H9 (cell line): ENCODE data around the gene KHSRP. TPM values are rescaled to one million over a fixed set of nuclear protein-coding genes. Genes with fewer than 3 reads are reported as not detected.

Experiments used
- DNase-seq: peaks from one replicate; pipeline ENCODE4 v3.0.0-alpha.2; 2017
- H2AFZ ChIP-seq: one replicate; pipeline ENCODE4 v1.6.1; 2013; ENCODE audit warnings: mild to moderate bottlenecking, low read length, control low read depth, moderate library complexity
- H2AK5ac ChIP-seq: 2 replicates; pipeline ENCODE4 v1.6.1; 2013; ENCODE audit warnings: low read length, control low read depth, mixed read lengths; ENCODE audit not compliant: insufficient read length
- H2BK120ac ChIP-seq: one replicate; pipeline ENCODE4 v1.6.1; 2013; ENCODE audit warnings: low read depth, mild to moderate bottlenecking, low read length, control low read depth, inconsistent platforms; ENCODE audit not compliant: poor library complexity, severe bottlenecking
- H2BK12ac ChIP-seq: 2 replicates; pipeline ENCODE4 v1.6.1; 2013; ENCODE audit warnings: low read length, control low read depth, mixed read lengths, low read depth; ENCODE audit not compliant: insufficient read length
- H2BK15ac ChIP-seq: 2 replicates; pipeline ENCODE4 v1.6.1; 2013; ENCODE audit warnings: low read depth, low read length, control low read depth
- H2BK20ac ChIP-seq: one replicate; pipeline ENCODE4 v1.6.1; 2013; ENCODE audit warnings: low read depth, mild to moderate bottlenecking, low read length, control low read depth, inconsistent platforms; ENCODE audit not compliant: poor library complexity, severe bottlenecking
- H2BK5ac ChIP-seq: 2 replicates; pipeline ENCODE4 v1.6.1; 2013; ENCODE audit warnings: low read length, control low read depth, mixed read lengths; ENCODE audit not compliant: insufficient read length
- H3K14ac ChIP-seq: 2 replicates; pipeline ENCODE4 v1.6.1; 2013; ENCODE audit warnings: low read length, control low read depth; ENCODE audit not compliant: insufficient read depth
- H3K18ac ChIP-seq: 2 replicates; pipeline ENCODE4 v1.6.1; 2013; ENCODE audit warnings: low read depth, mild to moderate bottlenecking, mixed read lengths, low read length, control low read depth; ENCODE audit not compliant: insufficient read length
- H3K23ac ChIP-seq: 2 replicates; pipeline ENCODE4 v1.6.1; 2013; ENCODE audit warnings: low read length, control low read depth, mixed read lengths, low read depth; ENCODE audit not compliant: insufficient read length
- H3K23me2 ChIP-seq: 2 replicates; pipeline ENCODE4 v1.6.1; 2013; ENCODE audit warnings: low read depth, mild to moderate bottlenecking, mixed read lengths, low read length, control low read depth; ENCODE audit not compliant: insufficient read length, poor library complexity, severe bottlenecking
- H3K27ac ChIP-seq: 2 replicates; pipeline ENCODE4 v1.5.1; 2013; ENCODE audit warnings: low read length, control low read depth, mixed read lengths, low read depth; ENCODE audit not compliant: insufficient read length
- H3K27me3 ChIP-seq: 2 replicates; pipeline ENCODE4 v1.6.1; 2013; ENCODE audit warnings: low read length, control low read depth, inconsistent platforms; ENCODE audit not compliant: insufficient read depth
- H3K4ac ChIP-seq: 2 replicates; pipeline ENCODE4 v1.6.1; 2013; ENCODE audit warnings: low read depth, mild to moderate bottlenecking, control low read depth, inconsistent platforms, low read length, moderate library complexity
- H3K4me1 ChIP-seq: 2 replicates; pipeline ENCODE4 v1.6.1; 2013; ENCODE audit warnings: low read length, control low read depth, inconsistent platforms; ENCODE audit not compliant: insufficient read depth
- H3K4me2 ChIP-seq: 2 replicates; pipeline ENCODE4 v1.6.1; 2013; ENCODE audit warnings: low read length, control low read depth, mixed read lengths; ENCODE audit not compliant: insufficient read length, insufficient read depth
- H3K56ac ChIP-seq: 2 replicates; pipeline ENCODE4 v1.6.1; 2013; ENCODE audit warnings: low read depth, mild to moderate bottlenecking, mixed read lengths, low read length, control low read depth; ENCODE audit not compliant: insufficient read length
- H3K79me1 ChIP-seq: 2 replicates; pipeline ENCODE4 v1.6.1; 2013; ENCODE audit warnings: low read depth, mild to moderate bottlenecking, moderate library complexity, low read length, control low read depth, inconsistent platforms; ENCODE audit not compliant: insufficient read depth, poor library complexity, severe bottlenecking
- H3K79me2 ChIP-seq: 2 replicates; pipeline ENCODE4 v1.6.1; 2013; ENCODE audit warnings: low read length, control low read depth, inconsistent platforms; ENCODE audit not compliant: insufficient read depth
- H3K9ac ChIP-seq: 2 replicates; pipeline ENCODE4 v1.6.1; 2013; ENCODE audit warnings: low read length, control low read depth, mixed read lengths; ENCODE audit not compliant: insufficient read length; ENCODE audit errors: extremely low read depth
- H3K9me3 ChIP-seq: one replicate; pipeline ENCODE4 v1.6.1; 2013; ENCODE audit warnings: low read depth, low read length, inconsistent platforms; ENCODE audit not compliant: control insufficient read depth
- H3T11ph ChIP-seq: one replicate; pipeline ENCODE4 v1.6.1; 2013; ENCODE audit warnings: mild to moderate bottlenecking, low read length, control low read depth, inconsistent platforms
- H4K20me1 ChIP-seq: one replicate; pipeline ENCODE4 v1.6.1; 2013; ENCODE audit not compliant: control insufficient read depth, insufficient read length, insufficient read depth
- H4K5ac ChIP-seq: 2 replicates; pipeline ENCODE4 v1.6.1; 2013; ENCODE audit warnings: low read depth, mild to moderate bottlenecking, mixed read lengths, low read length, control low read depth; ENCODE audit not compliant: insufficient read length
- H4K8ac ChIP-seq: replicated peaks from 2 replicates; pipeline ENCODE4 v1.6.1; 2013; ENCODE audit warnings: low read length, control low read depth, mixed read lengths, low read depth; ENCODE audit not compliant: insufficient read length
- H4K91ac ChIP-seq: 2 replicates; pipeline ENCODE4 v1.6.1; 2013; ENCODE audit warnings: low read depth, mild to moderate bottlenecking, moderate library complexity, mixed read lengths, low read length, control low read depth; ENCODE audit not compliant: insufficient read length
- H3K27ac Mint-ChIP-seq, 3 experiments: 2 replicates in 2 of 3; 3 replicates in 1 of 3; pipeline ENCODE4 v1.8.0; 2020 to 2021; ENCODE audit warnings: mixed read lengths in 3 of 3, mild to moderate bottlenecking in 1 of 3, moderate library complexity in 1 of 3
- H3K27me3 Mint-ChIP-seq: 2 replicates; pipeline ENCODE4 v1.8.0; 2021; ENCODE audit warnings: low read depth, mild to moderate bottlenecking, moderate library complexity, mixed read lengths
- H3K36me3 Mint-ChIP-seq, 3 experiments: 2 replicates in 2 of 3; 3 replicates in 1 of 3; pipeline ENCODE4 v1.8.0; 2020 to 2021; ENCODE audit warnings: low read depth in 3 of 3, mixed read lengths in 3 of 3; ENCODE audit not compliant: insufficient read depth in 1 of 3
- H3K4me1 Mint-ChIP-seq, 2 experiments: 2 replicates each; pipeline ENCODE4 v1.8.0; 2020; ENCODE audit warnings: mixed read lengths in 2 of 2
- H3K4me3 Mint-ChIP-seq, 2 experiments: 2 replicates in 1 of 2; 3 replicates in 1 of 2; pipeline ENCODE4 v1.8.0; 2020 to 2021; ENCODE audit warnings: mild to moderate bottlenecking in 2 of 2, mixed read lengths in 2 of 2, moderate library complexity in 1 of 2
- H3K9me3 Mint-ChIP-seq, 2 experiments: 2 replicates in 1 of 2; 3 replicates in 1 of 2; pipeline ENCODE4 v1.8.0; 2020; ENCODE audit warnings: mild to moderate bottlenecking in 2 of 2, mixed read lengths in 2 of 2, moderate library complexity in 1 of 2
- WGBS: extraction: QIAGEN DNeasy Blood & Tissue Kit; methylation state at CpG from one replicate; pipeline ENCODE4 v1.1.7; 2013; ENCODE audit warnings: missing lambda C conversion rate, low lambda C conversion rate, mixed read lengths; ENCODE audit not compliant: insufficient read length; ENCODE audit errors: extremely low coverage; 5-methylcytosine and 5-hydroxymethylcytosine counted together
- total RNA-seq: library from RNA; stranded (reverse); gene quantifications from 2 replicates; pipeline ENCODE4 v1.2.1, GENCODE V29; 2021
- TF ChIP-seq, protein P1 (sequence below): fragments of 200-600 bp; sonication (generic); conservative IDR thresholded peaks from 3 replicates; pipeline ENCODE4 v1.8.0; 2021; ENCODE audit warnings: antibody characterized with exemption, mild to moderate bottlenecking

KHSRP gene
- total RNA-seq, 1 experiment from 2014 or later, result 602 TPM

DNA sequence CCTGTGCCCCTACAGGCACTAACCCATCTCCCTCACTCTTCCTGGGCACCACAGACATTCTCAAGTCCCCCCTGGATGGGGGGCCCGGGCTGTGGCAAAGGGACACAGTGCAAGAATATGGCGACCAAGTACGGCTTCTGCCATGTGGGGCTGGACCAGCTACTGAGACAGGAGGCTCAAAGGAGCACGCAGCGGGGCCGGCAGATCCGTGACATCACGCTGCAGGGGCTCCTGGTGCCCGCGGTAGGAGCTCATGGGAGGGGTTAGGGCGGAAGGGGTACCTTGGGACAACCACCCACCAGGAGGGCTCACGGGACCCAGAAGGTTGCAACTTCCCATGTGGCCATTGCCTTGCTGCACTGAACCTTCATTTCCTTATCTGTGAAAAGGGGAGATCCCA is 28.3 kb downstream of the KHSRP start:
- Histone ChIP-seq H3K27me3 (no peaks in the 10 kb centered on the region), H2BK15ac (no peak overlapping the region), H3K4me1 (peaks cover 3% of the 10 kb centered on the region; the same call in 1 of the 2 replicates), H3K23ac (no peak overlapping the region), H3K56ac (no peak overlapping the region), H3K23me2 (peaks cover 6% of the 10 kb centered on the region), H3K14ac (no peak overlapping the region), H3K9me3 (no peaks in the 10 kb centered on the region), H2BK12ac (no peak overlapping the region), H3K4me2 (no peak overlapping the region), H3K4ac (no peak overlapping the region), H3T11ph (no peak overlapping the region), H3K9ac (no peak overlapping the region), H4K5ac (no peak overlapping the region), H3K27ac (no peak overlapping the region), H4K91ac (no peak overlapping the region), H2AFZ (no peak overlapping the region), H2BK20ac (no peak overlapping the region), H3K79me2 (peaks cover 3% of the 10 kb centered on the region; the same call in 1 of the 2 replicates), H2AK5ac (no peak overlapping the region), H2BK120ac (no peak overlapping the region), H2BK5ac (no peak overlapping the region), H4K20me1 (no peaks in the 10 kb centered on the region), H3K79me1 (peaks cover 6% of the 10 kb centered on the region), H4K8ac (no peak overlapping the region), H3K18ac (no peak overlapping the region)
- no CpG with 5 or more reads among the region's 12 CpGs for WGBS
- Mint-ChIP-seq H3K27ac (no peak overlapping the region), H3K27me3 (no peaks in the 10 kb centered on the region; the same call in 1 of the 2 replicates), H3K9me3 (no peaks in the 10 kb centered on the region; a peak in 1 of 5 replicates), H3K36me3 (peaks cover 0 to 7% (median 5%) of the 10 kb centered on the region in 3 experiments), H3K4me1 (peaks cover 18 to 26% of the 10 kb centered on the region in 2 experiments), H3K4me3 (no peak overlapping the region)
- no peak for DNase-seq
- TF ChIP-seq, protein P1, sequence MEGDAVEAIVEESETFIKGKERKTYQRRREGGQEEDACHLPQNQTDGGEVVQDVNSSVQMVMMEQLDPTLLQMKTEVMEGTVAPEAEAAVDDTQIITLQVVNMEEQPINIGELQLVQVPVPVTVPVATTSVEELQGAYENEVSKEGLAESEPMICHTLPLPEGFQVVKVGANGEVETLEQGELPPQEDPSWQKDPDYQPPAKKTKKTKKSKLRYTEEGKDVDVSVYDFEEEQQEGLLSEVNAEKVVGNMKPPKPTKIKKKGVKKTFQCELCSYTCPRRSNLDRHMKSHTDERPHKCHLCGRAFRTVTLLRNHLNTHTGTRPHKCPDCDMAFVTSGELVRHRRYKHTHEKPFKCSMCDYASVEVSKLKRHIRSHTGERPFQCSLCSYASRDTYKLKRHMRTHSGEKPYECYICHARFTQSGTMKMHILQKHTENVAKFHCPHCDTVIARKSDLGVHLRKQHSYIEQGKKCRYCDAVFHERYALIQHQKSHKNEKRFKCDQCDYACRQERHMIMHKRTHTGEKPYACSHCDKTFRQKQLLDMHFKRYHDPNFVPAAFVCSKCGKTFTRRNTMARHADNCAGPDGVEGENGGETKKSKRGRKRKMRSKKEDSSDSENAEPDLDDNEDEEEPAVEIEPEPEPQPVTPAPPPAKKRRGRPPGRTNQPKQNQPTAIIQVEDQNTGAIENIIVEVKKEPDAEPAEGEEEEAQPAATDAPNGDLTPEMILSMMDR, result no peak
